ENCODE data around the gene SRRM4.

Gene SRRM4

DNA sequence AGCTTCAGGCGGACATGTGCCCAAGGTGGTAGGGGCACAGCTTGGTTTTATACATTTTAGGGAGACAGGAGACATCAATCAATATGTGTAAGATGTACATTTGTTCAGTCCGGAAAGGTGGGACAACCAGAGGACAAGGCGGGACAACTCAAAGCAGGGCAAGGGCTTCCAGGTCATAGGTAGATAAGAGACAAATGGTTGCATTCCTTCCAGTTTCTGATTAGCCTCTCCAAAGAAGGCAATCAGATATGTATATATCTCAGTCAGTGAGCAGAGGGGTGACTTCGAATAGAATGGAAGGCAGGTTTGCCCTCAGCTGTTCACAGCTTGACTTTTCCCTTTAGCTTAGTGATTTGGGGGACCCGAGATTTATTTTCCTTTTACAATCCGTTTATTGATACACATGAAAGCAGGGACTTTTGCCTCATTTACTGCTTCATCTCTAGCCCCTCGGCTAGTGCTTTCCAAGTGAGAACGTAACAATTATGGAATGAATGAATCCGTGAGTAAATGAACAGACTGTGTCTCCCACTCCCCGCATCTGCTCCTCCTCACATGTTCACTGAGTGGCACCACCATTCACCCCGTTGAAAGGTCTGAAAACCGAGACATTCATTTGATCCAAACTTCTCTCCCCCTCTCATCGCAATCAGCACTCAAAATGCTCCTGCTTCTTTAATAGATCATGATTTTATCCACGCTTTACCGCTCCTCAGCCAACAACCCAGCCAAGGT, 190.5 kb downstream of the SRRM4 start:
- DNase-seq: no peak

DNA sequence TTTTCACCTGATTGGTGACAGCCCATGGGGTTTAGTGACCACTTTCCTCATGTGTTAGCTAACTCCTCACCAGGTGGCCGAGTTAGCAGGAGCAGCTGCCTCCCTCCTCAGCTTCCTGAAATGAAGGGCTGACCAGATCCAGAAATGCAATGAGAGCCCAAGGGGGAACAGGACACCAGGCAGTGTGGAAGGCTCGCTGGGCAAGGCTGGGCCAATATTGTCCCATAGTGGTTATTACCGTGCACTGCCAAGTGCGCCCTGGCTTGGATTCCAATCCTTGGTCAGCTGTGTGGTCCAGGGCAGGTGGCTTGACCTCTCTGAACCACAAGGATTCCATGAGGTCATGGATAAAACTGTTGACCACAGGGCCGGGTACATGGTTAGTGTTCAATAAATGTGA, 193.7 kb downstream of the SRRM4 start:
- DNase-seq: no peak

DNA sequence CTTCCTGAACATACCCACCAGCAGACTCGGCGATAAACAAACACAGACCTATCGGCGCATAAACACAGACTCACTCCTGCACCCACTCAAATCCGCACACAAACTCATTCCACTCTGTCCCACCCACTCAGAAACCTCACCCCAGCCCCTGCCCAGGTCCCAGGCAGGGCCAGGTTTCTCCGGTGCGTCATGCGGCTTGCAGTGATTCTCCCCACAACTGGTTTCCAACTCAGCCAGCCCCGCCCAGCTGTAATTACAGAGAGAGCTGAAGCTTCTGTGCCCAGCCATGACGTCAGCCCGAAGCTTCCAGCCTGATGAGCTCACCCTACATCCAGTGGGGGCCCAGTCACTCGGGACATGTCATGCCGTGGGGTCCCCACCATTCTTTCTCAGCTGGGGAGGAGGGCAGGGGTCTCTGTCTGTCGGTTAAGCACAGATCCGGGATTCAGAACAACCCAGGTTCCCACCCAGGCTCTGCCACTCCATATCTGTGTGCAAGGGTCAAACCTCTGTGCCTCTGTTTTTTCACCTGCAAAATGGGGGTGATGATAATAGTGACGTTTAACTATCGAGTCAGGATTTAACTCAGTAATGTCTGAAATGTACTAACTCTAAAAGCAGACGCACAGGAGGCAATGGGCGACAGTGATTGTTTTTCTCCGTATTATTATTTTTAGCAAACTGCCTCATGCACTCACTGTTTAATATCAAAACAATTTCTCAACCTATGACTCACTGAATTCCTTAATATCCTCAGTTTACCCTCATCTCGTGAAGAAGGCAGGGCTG, 195.1 kb downstream of the SRRM4 start:
- no peak for DNase-seq

DNA sequence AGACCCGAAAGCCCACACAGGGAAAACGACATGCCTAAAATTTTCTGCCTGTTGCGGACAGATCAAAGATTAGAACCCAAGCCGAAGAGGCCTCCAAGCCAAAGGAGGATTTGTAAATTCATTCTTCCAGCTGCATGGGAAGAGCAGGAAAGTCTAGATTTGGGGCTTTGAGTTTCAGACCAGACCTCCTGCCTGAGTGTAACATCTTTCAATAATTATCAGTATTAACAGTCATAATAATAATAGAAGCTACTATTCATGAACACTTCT, 195.7 kb downstream of the SRRM4 start:
- DNase-seq: no peak

DNA sequence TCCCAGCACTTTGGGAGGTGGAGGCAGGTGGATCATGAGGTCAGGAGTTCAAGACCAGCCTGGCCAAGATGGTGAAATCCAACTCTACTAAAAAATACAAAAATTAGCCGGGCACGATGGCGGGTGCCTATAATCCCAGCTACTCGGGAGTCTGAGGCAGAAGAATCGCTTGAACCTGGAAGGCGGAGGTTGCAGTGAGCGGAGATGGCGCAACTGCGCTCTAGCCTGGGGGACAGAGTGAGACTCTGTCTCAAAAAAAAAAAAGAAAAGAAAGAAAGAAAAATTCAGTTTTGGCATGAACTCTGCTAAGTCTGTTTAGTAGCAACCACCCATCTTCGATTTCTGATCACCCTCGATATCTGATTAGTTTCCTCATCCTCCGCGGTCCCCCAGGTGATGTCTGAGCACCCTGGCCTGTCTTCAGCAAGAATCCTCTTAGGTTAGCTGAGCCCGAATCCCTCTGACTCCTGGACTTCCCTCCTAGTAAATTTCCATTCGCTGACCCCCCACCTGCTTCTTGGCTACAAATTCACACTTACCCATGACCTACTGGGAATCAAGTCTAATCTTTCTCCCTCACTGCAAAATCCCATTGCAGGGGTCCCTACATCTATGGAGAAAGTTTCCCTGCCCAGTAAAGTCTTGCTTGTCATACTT, 196.5 kb downstream of the SRRM4 start:
- no peak for DNase-seq

DNA sequence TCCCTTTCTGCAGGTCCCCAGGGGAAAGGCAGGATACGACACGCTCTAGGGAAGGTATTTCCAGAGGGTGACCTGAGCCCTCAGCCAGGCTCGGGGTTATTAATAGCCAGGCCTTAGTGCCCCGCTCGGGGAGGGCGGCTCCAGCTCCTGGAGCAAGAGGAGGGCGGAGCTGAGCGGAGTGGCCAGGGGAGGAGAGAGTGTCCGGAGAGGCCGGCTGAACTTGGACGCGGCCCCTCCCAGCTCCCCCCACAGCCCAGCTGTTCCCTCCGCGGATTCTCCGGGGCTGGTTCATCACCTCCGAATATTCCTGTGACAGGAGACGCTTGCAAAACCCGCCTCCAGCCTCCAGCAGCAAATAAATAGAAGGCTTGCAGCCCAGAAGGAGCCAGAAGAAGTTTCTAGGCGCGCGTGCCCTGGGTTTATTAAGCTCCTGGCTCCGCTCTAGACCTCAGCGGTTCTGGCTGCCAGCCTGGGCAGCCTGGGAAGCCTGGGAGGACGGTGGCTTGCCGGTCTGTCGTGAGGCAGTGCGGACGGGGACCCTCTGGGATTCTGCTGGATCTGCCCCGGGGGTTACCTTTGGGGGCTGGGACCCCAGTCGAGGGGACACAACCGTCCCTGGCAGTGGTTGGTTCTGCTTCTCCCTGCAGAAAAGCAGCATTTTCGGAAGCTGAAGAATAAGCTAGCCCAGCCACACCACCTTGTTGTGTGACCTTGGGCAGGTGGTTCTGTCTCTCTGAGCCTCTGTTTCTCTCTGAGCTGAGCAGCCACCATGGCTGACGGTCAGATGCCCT, 197.4 kb downstream of the SRRM4 start, which contains the start of gene HSPB8:
Gene HSPB8 (plus strand): TSS at position 388 of the 791 bp plus-strand sequence. CDS start 382 bp downstream, at position 770.
- DNase-seq: no peak

DNA sequence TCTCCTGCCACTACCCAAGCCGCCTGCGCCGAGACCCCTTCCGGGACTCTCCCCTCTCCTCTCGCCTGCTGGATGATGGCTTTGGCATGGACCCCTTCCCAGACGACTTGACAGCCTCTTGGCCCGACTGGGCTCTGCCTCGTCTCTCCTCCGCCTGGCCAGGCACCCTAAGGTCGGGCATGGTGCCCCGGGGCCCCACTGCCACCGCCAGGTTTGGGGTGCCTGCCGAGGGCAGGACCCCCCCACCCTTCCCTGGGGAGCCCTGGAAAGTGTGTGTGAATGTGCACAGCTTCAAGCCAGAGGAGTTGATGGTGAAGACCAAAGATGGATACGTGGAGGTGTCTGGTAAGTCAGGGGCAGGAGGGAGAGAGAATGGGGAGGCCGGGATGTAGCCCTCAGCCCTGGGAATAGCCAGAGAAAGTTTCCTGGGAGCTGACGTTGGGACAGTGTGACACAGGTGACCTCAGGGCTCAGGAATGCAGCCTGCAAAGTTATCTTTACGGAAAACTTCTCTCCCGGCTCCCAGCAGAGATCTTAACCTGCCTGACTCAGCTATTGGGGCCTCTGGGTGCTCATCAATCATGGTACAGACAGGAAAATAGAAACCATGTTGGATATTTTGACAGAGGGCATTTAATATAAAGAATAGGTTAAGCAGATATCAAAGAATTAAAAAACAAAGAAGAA, 198.1 kb downstream of the SRRM4 start:
- no peak for DNase-seq

DNA sequence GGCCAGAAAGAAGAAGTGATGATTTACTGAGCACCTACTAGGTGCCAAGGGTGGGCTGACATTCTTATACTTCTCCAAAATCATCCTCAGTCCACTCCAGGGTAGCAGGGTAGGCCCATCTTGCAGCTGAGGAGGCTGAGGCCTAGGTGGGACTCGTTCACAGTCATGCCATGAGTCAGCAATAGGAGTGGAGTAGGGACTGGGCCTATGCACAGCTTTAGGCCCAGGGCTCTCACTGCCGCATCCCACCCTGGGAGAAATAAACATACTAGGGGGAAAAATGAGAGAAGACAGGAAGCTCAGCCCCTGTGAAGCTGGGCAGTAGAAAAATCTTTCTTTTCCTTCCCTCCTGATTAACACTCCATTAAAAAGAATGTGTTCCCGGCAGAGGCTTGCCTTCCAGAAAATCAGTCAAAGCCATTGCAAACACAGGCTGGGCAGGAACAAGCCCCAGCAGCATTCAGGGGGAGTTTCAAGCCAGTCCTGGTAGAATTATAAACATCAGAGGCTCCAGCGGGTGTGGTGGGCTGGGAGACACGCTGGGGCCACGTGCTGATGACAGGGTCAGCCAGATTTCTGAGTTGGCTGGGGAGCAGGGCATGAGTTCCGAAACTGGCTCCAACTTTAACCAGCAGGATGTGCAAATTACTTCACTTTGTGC, 199.2 kb downstream of the SRRM4 start:
- DNase-seq: no peak

DNA sequence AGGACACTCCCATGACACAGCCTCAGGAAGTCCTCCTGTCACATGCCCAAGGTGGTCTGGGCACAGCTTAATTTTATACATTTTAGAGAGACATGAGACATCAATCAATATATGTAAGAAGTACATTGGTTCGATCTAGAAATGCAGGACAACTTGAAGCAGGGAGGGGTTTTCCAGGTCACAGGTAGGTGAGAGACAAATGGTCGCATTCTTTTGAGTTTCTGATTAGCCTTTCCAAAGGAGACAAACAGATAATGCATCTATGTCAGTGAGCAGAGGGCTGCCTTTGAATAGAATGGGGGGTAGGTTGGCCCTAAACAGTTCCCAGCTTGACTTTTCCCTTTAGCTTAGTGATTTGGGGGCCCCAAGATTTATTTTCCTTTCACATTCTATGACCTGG, 199.9 kb downstream of the SRRM4 start:
- DNase-seq: no peak

DNA sequence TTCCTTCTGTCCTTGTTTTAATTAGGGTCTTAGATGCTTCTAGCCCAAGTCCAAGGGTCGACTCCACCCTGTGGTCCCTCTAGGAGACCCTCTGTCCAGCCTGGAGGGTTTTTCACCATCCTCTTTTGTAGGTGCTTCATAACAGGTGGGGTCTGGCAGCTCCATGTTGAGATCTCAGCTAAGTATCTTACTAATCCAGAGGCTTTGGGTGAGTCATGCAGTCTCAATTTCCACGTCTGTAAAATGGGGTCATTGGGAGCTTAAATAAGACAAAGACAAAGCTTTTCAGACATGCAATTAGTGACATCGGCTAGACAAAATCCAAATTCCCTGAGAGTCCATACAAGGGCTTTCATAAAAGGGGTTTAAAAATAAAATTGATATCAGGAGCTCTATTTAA, 200.6 kb downstream of the SRRM4 start:
- no peak for DNase-seq

DNA sequence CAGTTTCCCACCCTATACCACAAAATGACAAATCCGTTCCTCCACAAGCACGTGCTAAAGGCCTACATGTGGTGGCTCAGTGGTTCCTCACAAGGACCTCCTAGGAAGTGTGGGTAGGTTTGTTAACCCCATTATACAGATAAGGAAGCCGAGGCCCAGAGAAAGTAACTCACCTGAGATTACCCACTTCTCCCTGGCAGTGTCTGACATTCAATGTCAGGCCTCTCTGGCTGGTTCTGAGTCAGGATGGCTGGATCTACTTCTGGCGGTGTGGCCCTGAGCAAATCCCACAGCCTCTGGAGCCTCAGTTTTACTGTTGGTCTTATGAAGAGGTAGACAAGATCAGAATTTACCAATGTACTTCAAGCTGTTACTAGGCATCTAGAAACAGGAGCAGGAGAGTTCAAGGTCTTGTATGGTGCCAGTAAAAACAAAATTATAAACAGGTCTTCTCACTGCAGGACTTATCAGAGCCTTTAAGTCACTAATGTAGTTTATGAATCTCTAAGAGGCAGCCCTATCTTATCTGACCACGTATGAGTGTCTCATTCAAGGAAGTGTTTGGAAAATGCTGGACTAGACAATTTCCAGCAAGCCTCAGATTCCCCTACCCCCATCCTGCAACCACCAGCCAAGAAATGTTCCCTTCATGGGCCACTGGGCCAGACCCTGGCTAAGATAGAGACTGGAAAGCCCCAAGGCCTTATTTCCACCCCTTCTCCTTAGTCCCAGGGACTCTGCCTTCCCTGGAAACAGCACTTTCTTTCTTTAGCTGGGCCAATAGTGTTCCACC, 201.6 kb downstream of the SRRM4 start:
- DNase-seq: no peak

DNA sequence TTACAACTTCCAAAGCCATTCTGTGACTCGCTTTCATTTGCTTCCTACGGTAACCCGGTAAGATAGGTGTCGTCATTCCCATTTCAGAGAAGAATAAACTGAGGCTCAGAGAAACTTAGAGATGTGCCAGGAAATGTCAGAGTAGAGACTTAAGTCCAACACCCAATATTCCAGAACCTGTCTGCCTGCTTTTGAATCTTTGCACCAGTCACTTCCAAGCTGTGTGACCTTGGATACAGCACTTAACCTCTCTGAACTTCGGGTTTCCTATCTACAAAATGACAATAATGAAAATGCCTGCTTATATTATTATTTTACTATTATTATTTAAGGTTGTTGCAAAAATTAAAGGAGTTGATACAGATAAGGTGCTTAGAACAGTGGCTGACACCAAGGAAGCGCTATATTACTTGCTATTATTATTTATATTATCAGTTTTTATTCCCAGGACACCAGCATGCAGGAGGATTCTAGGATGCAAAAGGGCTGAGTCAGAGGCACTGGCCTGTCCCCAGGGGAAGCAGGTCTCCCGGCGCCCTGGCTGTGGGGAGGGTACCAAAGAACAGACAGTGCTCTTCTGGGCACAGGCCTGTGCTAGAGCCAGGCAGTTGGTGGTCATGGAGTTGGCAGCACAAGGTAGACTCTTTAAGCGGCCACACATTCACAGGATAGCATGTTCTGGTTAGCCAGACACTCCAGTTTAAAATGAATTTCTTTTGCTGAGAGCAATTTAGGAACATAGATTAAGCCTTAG, 202.8 kb downstream of the SRRM4 start:
- no peak for DNase-seq

DNA sequence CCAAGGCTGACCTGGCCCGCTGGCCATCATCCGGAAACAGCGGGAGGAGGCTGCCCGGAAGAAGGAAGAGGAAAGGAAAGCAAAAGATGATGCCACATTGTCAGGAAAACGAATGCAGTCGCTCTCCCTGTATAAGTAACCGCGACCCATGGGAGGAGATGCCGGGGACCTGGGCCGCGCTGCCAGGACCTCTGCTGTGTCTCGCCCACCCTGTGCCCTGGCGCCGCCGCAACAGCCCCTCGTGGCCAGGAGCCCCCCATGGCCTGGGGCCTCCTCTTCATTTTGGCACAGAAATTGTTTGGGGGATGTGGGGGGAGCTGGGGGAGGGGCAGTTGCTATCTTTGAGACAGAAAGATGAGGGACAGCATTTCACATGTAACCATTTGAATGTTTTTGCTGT, 213.9 kb downstream of the SRRM4 start:
- DNase-seq: no peak

DNA sequence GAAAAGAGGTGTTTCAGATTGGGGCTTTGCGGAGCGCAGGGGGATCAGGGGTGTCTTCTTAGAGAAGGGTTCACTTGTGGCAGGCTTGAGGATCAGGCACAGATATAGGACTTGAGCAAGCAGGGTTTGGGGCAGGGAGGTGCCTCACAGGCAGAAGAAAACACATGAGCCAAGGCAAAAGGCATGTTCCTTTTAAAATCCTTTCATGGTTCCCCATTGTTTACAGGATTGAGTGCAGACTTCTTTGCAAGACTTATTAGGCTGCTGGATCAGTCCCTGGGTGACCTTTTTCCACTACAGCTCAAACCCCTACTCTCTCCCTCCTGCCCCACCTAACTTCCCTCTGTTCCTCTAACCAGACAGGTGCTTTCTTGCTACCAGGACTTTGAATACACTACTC, 217.1 kb downstream of the SRRM4 start:
- no peak for DNase-seq

DNA sequence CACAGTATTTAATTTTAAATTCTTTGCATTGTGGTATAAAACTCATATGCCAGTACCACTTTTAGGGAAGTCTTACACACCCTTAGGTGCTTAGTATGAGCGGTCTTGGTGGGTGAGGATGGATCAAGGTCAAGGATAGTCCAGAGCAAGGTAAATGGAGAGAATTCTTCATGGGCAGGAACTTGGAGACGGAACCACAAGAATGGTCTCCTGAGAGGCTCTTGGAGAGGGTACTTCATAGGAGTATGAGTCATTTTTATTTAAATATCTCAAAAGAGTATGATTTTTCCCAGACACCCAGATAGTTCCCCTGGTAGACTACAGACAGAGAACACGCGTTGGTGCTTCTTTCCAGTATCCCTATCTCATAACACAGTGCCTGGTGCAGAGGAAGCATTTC, 219.3 kb downstream of the SRRM4 start:
- no peak for DNase-seq

DNA sequence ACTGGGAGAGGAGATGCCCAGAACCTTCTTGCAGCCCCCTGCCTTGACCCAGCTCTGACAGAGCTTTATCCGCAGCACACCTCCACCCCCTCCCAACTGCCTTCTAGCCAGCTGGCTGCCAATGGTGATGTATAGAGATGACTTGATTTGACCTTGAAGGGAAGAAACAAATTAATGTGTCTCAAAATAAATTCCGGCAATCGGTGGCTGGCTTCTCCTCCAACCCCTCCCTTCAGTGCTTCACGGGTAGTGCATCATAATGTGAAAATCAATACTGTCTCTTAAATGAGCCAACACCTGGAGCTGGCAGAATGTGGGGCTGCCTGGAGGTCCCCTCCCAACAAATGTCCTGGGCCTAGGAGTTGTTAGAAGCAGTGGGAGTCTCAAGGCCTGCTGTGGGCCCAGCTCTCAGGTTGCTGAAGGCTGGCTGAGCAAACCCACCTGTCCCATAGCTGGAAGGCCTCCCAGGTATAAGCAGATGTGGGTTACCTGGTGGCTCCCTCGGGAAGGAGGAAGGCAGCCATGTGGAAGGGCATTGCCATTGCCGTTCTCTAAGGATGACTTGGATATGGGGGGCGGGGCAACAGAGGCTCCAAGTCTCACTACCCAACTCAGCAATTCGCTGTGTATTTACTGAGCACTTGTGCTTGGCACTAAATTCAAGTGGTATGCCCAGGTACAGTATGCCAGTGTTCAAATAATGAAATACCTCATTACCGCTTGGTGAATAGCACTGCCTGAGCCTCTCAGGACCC, 220.6 kb downstream of the SRRM4 start:
- no peak for DNase-seq

DNA sequence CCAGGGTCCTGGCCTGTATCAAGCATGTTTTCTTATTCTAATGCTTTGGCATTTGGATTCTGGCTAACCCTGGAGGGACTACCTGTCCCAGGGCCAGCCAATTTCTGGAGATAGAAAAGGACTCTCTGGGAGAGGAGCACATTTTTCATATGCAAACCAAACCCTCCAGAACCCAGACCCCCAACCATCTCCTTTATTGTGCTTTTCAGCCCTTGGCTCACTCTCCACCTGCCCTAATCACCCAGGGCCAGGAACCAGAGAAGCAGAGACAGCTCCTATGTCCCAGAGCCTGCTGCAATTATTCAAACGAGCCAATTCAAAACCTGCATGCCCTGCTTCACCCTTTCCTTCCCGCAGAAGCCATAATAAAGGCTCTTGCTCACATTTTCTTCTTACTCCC, 221.2 kb downstream of the SRRM4 start:
- no peak for DNase-seq

DNA sequence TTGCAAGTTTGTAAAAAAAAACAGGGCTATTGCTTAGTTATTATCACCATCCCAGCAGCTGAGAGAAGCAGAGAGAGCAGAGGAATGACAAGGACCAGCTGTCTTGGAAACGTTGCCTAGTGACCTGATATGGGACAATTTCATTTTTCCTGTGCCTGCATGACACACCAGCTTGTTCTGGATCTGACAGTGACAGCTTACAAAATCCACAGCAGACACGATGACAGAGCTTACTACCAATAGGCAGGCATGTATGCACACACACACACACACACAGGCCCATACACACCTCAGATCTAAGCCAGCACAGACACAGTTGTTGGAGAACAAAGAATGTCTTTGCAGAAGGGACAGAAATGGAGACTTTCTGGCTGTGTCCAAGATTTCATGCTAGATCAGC, 222.8 kb downstream of the SRRM4 start:
- no peak for DNase-seq

DNA sequence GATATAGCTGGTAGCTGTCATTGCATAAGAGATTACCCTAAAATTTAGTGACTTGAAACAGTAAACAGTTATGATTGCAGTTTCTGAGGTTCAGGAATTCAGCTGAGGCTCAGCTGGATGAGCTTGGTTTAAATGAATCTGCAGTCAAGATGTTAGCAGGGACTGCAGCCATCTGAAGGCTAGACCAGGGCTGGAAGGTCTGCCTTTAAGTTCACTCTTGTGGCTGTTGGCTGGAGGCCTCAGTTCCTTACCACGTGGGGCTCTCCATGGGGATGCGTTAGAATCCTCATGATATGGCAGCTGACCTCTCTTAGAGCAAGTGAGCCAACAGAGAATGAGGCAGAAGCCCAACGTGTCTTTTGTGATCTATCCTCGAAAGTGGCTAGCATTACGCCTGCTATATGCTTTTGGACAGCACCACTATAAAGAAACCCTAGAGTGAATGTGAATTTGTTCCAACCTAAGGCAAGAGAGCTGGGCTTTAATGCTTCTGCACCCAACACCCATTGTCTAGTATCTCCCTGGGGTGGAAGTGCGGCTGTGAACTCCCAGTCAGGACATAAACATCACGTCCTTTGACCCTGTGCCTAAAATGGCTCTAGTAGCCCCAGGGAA, 223.4 kb downstream of the SRRM4 start:
- DNase-seq: no peak

Measured in activated T-cell treated with anti-CD3 and anti-CD28 coated beads, Interleukin-2, amount 50 U/mL, for 1 hour (primary cell).